PFSK-1 (cell line): ENCODE data around the gene QRFP.

Experiments
- POLR2AphosphoS5 ChIP-seq: IDR thresholded peaks from 2 replicates; pipeline ENCODE4 v1.6.1; 2012; ENCODE audit warnings: low read depth, mild to moderate bottlenecking, control low read depth, low read length, moderate library complexity
- SIN3A ChIP-seq: IDR thresholded peaks from 2 replicates; pipeline ENCODE4 v1.6.1; 2012; ENCODE audit warnings: mild to moderate bottlenecking, low read length, moderate library complexity, borderline replicate concordance; ENCODE audit not compliant: insufficient read depth
- TAF1 ChIP-seq: IDR thresholded peaks from 2 replicates; pipeline ENCODE4 v1.6.1; 2012; ENCODE audit warnings: low read length, control low read depth, borderline replicate concordance; ENCODE audit not compliant: insufficient read depth
- TF ChIP-seq, protein P1 (sequence below), 2 experiments: IDR thresholded peaks; 2 replicates each; pipeline versions ENCODE4 v1.6.1 to v1.8.0; 2011 to 2012; ENCODE audit warnings: low read depth in 2 of 2, low read length in 2 of 2, control low read depth in 1 of 2, inconsistent platforms in 1 of 2, mild to moderate bottlenecking in 1 of 2, moderate library complexity in 1 of 2; ENCODE audit not compliant: insufficient read depth in 1 of 2

- TF ChIP-seq POLR2AphosphoS5 = no peak
- no peak for TF ChIP-seq TAF1
- TF ChIP-seq SIN3A = no peak
- TF ChIP-seq, protein P1, sequence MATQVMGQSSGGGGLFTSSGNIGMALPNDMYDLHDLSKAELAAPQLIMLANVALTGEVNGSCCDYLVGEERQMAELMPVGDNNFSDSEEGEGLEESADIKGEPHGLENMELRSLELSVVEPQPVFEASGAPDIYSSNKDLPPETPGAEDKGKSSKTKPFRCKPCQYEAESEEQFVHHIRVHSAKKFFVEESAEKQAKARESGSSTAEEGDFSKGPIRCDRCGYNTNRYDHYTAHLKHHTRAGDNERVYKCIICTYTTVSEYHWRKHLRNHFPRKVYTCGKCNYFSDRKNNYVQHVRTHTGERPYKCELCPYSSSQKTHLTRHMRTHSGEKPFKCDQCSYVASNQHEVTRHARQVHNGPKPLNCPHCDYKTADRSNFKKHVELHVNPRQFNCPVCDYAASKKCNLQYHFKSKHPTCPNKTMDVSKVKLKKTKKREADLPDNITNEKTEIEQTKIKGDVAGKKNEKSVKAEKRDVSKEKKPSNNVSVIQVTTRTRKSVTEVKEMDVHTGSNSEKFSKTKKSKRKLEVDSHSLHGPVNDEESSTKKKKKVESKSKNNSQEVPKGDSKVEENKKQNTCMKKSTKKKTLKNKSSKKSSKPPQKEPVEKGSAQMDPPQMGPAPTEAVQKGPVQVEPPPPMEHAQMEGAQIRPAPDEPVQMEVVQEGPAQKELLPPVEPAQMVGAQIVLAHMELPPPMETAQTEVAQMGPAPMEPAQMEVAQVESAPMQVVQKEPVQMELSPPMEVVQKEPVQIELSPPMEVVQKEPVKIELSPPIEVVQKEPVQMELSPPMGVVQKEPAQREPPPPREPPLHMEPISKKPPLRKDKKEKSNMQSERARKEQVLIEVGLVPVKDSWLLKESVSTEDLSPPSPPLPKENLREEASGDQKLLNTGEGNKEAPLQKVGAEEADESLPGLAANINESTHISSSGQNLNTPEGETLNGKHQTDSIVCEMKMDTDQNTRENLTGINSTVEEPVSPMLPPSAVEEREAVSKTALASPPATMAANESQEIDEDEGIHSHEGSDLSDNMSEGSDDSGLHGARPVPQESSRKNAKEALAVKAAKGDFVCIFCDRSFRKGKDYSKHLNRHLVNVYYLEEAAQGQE (IDR thresholded peaks at IDR 0.05; ENCODE audit: insufficient read depth in 1 of 2, low read depth in 2 of 2, low read length in 2 of 2) = no peak
These were observed 24.5 kb downstream of the QRFP start for GRCh38 chr9:130872093-130872492.
